ENCODE data around the gene ESRRA.
A peak's percentile ranks its signal among the peaks of the same experiment; 100 is the strongest.

The ESRRA gene

GRCh38 chr11:64299847-64300648, 5.3 kb upstream of the ESRRA start, which contains the start of gene CATSPERZ:
Gene CATSPERZ, plus strand, starts transcription at chr11:64300358. Its CDS starts 53 bp downstream, at chr11:64300411.
- H3K27ac ChIP-seq (ENCODE audit: low read depth, low read length): no peak within 1 kb of the TSS

GRCh38 chr11:64303109-64304031, 2.0 kb upstream of the ESRRA start:
- Histone ChIP-seq H2BK120ac (ENCODE audit: insufficient read depth, low read length, poor library complexity) (no peak overlapping the region), H3K79me2 (ENCODE audit: control insufficient read depth, insufficient read depth, low read length, poor library complexity) (peaks cover 10% of the 10 kb centered on the region), H2AK5ac (ENCODE audit: low read length) (no peak overlapping the region), H3K79me1 (ENCODE audit: low read length) (peaks cover 15% of the 10 kb centered on the region), H3K18ac (ENCODE audit: low read length) (no peak overlapping the region), H4K12ac (ENCODE audit: low read depth, low read length) (peak overlapping the region; percentile 36), H3K9ac (ENCODE audit: low read length) (no peak overlapping the region), H3K4ac (ENCODE audit: low read depth, low read length) (no peak overlapping the region), H2AFZ (ENCODE audit: insufficient read depth, low read length, poor library complexity) (no peak overlapping the region), H4K91ac (ENCODE audit: low read depth, low read length) (no peak overlapping the region), H2BK12ac (ENCODE audit: low read length) (no peak overlapping the region), H3K4me1 (ENCODE audit: control insufficient read depth in 1 of 2, insufficient read depth in 2 of 2, low read length in 2 of 2) (peaks cover 19 to 27% of the 10 kb centered on the region in 2 experiments), H3K9me3 (ENCODE audit: insufficient read depth, low read depth, low read length) (peaks cover 2% of the 10 kb centered on the region), H3K4me2 (ENCODE audit: low read length) (no peak overlapping the region), H2BK5ac (ENCODE audit: low read depth, low read length, poor library complexity) (no peak overlapping the region), H3K14ac (ENCODE audit: low read length) (no peak overlapping the region), H3K4me3 (ENCODE audit: low read depth, low read length) (no peak overlapping the region), H3K27me3 (ENCODE audit: insufficient read depth, low read length) (peaks cover 17% of the 10 kb centered on the region), H4K8ac (ENCODE audit: low read depth, low read length) (no peak overlapping the region), H3K27ac (ENCODE audit: low read depth, low read length) (no peak overlapping the region), H3K36me3 (ENCODE audit: control insufficient read depth in 1 of 2, insufficient read depth in 2 of 2, low read length in 2 of 2) (peaks cover 2 to 6% of the 10 kb centered on the region in 2 experiments), H3K23ac (ENCODE audit: low read length) (no peak overlapping the region)
- whole genome bisulfite sequencing (ENCODE audit: extremely low coverage, insufficient coverage, insufficient read length): no CpG with 5 or more reads among the region's 13 CpGs
- no peak for DNase-seq

More at GRCh38 chr11:64299847-64300648, 5.3 kb upstream of the ESRRA start, which contains the start of gene CATSPERZ:
- Histone ChIP-seq H2AK5ac (ENCODE audit: low read length) (no peak within 1 kb of the TSS), H3K23ac (ENCODE audit: low read length) (no peak within 1 kb of the TSS), H3K4me3 (ENCODE audit: low read depth, low read length) (peak within 1 kb of the TSS; percentile 57), H2AFZ (ENCODE audit: insufficient read depth, low read length, poor library complexity) (peak within 1 kb of the TSS; percentile 7), H3K9ac (ENCODE audit: low read length) (peak within 1 kb of the TSS; percentile 0), H3K18ac (ENCODE audit: low read length) (no peak within 1 kb of the TSS), H3K9me3 (ENCODE audit: insufficient read depth, low read depth, low read length) (peaks cover 8% of the 10 kb centered on the region), H3K79me1 (ENCODE audit: low read length) (peaks cover 5% of the 10 kb centered on the region), H4K8ac (ENCODE audit: low read depth, low read length) (no peak within 1 kb of the TSS), H2BK12ac (ENCODE audit: low read length) (no peak within 1 kb of the TSS), H3K4ac (ENCODE audit: low read depth, low read length) (no peak within 1 kb of the TSS), H3K4me2 (ENCODE audit: low read length) (peak within 1 kb of the TSS; percentile 56), H3K36me3 (ENCODE audit: control insufficient read depth in 1 of 2, insufficient read depth in 2 of 2, low read length in 2 of 2) (no peaks in the 10 kb centered on the region), H3K27me3 (ENCODE audit: insufficient read depth, low read length) (peaks cover 48% of the 10 kb centered on the region), H3K79me2 (ENCODE audit: control insufficient read depth, insufficient read depth, low read length, poor library complexity) (no peaks in the 10 kb centered on the region), H2BK120ac (ENCODE audit: insufficient read depth, low read length, poor library complexity) (no peak within 1 kb of the TSS), H2BK5ac (ENCODE audit: low read depth, low read length, poor library complexity) (no peak within 1 kb of the TSS), H3K4me1 (ENCODE audit: control insufficient read depth in 1 of 2, insufficient read depth in 2 of 2, low read length in 2 of 2) (peaks cover 11 to 14% of the 10 kb centered on the region in 2 experiments), H4K12ac (ENCODE audit: low read depth, low read length) (no peak within 1 kb of the TSS), H4K91ac (ENCODE audit: low read depth, low read length) (no peak within 1 kb of the TSS), H3K14ac (ENCODE audit: low read length) (no peak within 1 kb of the TSS)
- DNase-seq: no peak
- no CpG with 5 or more reads among the region's 54 CpGs for WGBS (ENCODE audit: extremely low coverage, insufficient coverage, insufficient read length)

- Histone ChIP-seq H3K36me3 (ENCODE audit: control insufficient read depth in 1 of 2, insufficient read depth in 2 of 2, low read length in 2 of 2) (peaks cover 2 to 6% of the 10 kb centered on the region in 2 experiments), H3K18ac (ENCODE audit: low read length) (no peak overlapping the region), H3K9ac (ENCODE audit: low read length) (no peak overlapping the region), H3K14ac (ENCODE audit: low read length) (no peak overlapping the region), H3K23ac (ENCODE audit: low read length) (no peak overlapping the region), H3K4me3 (ENCODE audit: low read depth, low read length) (no peak overlapping the region), H3K79me1 (ENCODE audit: low read length) (peaks cover 15% of the 10 kb centered on the region), H3K4ac (ENCODE audit: low read depth, low read length) (no peak overlapping the region), H3K4me1 (ENCODE audit: control insufficient read depth in 1 of 2, insufficient read depth in 2 of 2, low read length in 2 of 2) (peaks cover 19 to 27% of the 10 kb centered on the region in 2 experiments), H3K27ac (ENCODE audit: low read depth, low read length) (no peak overlapping the region), H3K27me3 (ENCODE audit: insufficient read depth, low read length) (peaks cover 15% of the 10 kb centered on the region), H2AFZ (ENCODE audit: insufficient read depth, low read length, poor library complexity) (no peak overlapping the region), H2AK5ac (ENCODE audit: low read length) (no peak overlapping the region), H3K9me3 (ENCODE audit: insufficient read depth, low read depth, low read length) (peaks cover 2% of the 10 kb centered on the region), H2BK12ac (ENCODE audit: low read length) (no peak overlapping the region), H3K4me2 (ENCODE audit: low read length) (peak overlapping the region; percentile 90), H4K91ac (ENCODE audit: low read depth, low read length) (no peak overlapping the region), H2BK120ac (ENCODE audit: insufficient read depth, low read length, poor library complexity) (no peak overlapping the region), H3K79me2 (ENCODE audit: control insufficient read depth, insufficient read depth, low read length, poor library complexity) (peaks cover 10% of the 10 kb centered on the region), H2BK5ac (ENCODE audit: low read depth, low read length, poor library complexity) (no peak overlapping the region), H4K8ac (ENCODE audit: low read depth, low read length) (no peak overlapping the region), H4K12ac (ENCODE audit: low read depth, low read length) (peak overlapping the region; percentile 36)
- no CpG with 5 or more reads among the region's 5 CpGs for WGBS (ENCODE audit: extremely low coverage, insufficient coverage, insufficient read length)
- DNase-seq: no peak
Observed at GRCh38 chr11:64304032-64304315, 1.4 kb upstream of the ESRRA start.

DNA sequence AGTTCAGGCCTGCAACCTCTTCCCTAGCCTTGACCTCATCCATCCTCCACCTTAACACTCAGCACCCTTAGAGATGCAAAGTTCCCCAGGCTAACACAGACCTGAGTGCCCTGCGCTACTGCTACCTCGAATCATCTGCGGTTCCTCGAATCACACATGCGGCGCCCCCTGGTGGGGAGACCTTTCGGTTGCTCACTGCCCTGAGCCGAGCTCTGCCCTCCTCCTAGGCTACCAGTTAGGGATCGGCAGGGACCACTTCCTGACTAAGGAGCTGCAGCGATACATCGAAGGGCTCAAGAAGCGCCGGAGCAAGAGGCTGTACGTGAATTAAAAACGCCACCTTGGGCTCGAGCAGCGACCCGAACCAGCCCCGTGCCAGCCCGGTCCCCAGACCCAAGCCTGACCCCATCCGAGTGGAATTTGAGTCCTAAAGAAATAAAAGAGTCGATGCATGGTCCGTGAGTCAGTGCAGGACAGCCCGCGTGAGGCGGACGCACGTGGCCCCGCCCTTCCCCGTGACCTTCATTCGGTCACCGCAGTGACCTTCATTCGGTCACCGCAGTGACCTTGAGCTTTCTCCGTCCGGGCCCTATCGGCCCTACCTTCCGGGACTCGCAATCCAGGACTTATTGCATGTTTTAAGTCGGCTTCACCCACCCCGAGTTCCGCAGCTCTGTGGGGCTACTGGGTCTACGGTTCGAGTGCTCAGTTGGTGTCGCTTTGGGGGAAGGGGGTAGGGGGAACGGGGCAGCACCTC, 830 bp upstream of the ESRRA start:
- H3K4me1 ChIP-seq (ENCODE audit: control insufficient read depth in 1 of 2, insufficient read depth in 2 of 2, low read length in 2 of 2): peaks cover 19 to 24% of the 10 kb centered on the region in 2 experiments
- H2AK5ac ChIP-seq (ENCODE audit: low read length): no peak overlapping the region
- H3K4me3 ChIP-seq (ENCODE audit: low read depth, low read length): peak overlapping the region; percentile 72
- H3K18ac ChIP-seq (ENCODE audit: low read length): peak overlapping the region; percentile 3
- peak overlapping the region; percentile 81 for H2AFZ ChIP-seq (ENCODE audit: insufficient read depth, low read length, poor library complexity)
- peak overlapping the region; percentile 90 for H3K4me2 ChIP-seq (ENCODE audit: low read length)
- H3K4ac ChIP-seq (ENCODE audit: low read depth, low read length): peak overlapping the region; percentile 19
- H3K79me2 ChIP-seq (ENCODE audit: control insufficient read depth, insufficient read depth, low read length, poor library complexity): peaks cover 10% of the 10 kb centered on the region
- peak overlapping the region; percentile 4 for H3K14ac ChIP-seq (ENCODE audit: low read length)
- H2BK120ac ChIP-seq (ENCODE audit: insufficient read depth, low read length, poor library complexity): peak overlapping the region; percentile 1
- peak overlapping the region; percentile 67 for H4K91ac ChIP-seq (ENCODE audit: low read depth, low read length)
- peaks cover 11% of the 10 kb centered on the region for H3K27me3 ChIP-seq (ENCODE audit: insufficient read depth, low read length)
- H3K23ac ChIP-seq (ENCODE audit: low read length): no peak overlapping the region
- peak overlapping the region; percentile 36 for H4K12ac ChIP-seq (ENCODE audit: low read depth, low read length)
- DNase-seq: peak; percentile 96 to 99
- peak overlapping the region; percentile 77 for H4K8ac ChIP-seq (ENCODE audit: low read depth, low read length)
- H3K36me3 ChIP-seq (ENCODE audit: control insufficient read depth in 1 of 2, insufficient read depth in 2 of 2, low read length in 2 of 2): peaks cover 2 to 6% of the 10 kb centered on the region in 2 experiments
- H3K9ac ChIP-seq (ENCODE audit: low read length): peak overlapping the region; percentile 59
- peak overlapping the region; percentile 73 for H3K27ac ChIP-seq (ENCODE audit: low read depth, low read length)
- peak overlapping the region; percentile 2 for H2BK12ac ChIP-seq (ENCODE audit: low read length)
- H2BK5ac ChIP-seq (ENCODE audit: low read depth, low read length, poor library complexity): peak overlapping the region; percentile 3
- WGBS (ENCODE audit: extremely low coverage, insufficient coverage, insufficient read length): no CpG with 5 or more reads among the region's 46 CpGs
- H3K9me3 ChIP-seq (ENCODE audit: insufficient read depth, low read depth, low read length): peaks cover 2% of the 10 kb centered on the region
- H3K79me1 ChIP-seq (ENCODE audit: low read length): peaks cover 15% of the 10 kb centered on the region
